Measurements from ENCODE around the gene ZSWIM9. TPM values are rescaled to one million over a fixed set of nuclear protein-coding genes. Genes with fewer than 3 reads are reported as not detected.
"Not testable (repeated sequence)": the region's sequence is repeated elsewhere in the genome, so short reads cannot be mapped to it uniquely, and the experiment has no call there.

The ZSWIM9 gene
- total and polyA plus RNA-seq, 4 donors = 1.8 to 13.2 (median 6.2) TPM

DNA sequence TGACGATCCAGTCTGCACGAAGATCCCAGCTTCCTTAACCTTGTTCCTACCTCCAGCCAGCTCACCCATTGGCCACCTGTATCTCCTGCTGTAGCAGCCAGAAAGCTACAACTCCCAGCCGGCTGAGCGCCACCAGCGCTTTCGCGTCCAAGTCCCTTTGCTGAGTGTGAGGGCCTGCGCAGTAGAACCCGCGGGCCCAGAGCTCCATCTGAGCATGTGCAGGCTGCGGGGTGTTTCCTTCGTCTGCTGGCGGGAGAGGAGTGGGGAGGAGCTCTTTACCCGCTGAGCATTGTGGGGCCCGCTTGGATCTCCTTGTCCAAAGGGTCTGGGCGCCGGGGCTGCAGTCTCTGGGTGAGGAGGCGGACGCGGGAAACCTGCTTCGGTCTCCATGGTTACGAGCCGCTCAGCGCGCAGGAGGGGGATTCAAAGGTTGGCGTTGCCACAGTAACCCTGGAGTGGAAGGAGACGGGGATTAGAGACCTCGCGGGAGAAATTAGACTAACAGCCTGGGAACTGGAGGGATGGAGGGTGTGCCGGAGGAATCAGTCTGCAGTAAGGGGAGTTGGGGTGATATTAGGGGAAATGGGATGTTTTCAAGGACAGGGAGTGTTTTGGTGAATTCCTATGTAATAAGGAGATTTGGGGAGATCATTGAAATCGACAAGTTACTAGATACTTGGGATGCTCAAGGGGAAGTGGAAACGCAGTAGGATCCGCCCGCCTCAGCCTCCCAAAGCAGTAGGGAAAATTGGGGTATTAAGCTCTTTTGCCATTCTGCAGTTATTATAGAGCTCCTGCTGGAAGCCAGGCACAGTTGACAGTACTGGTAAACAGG lies 33.5 kb downstream of the ZSWIM9 start:
- Histone ChIP-seq H3K27me3 (ENCODE audit: control insufficient read depth, insufficient read depth, low read length) (no peaks in the 10 kb centered on the region), H3K4me1 (ENCODE audit: control insufficient read depth, insufficient read depth, low read length) (peaks cover 7% of the 10 kb centered on the region), H3K36me3 (ENCODE audit: control insufficient read depth, insufficient read depth, low read length) (no peaks in the 10 kb centered on the region), H3K9me3 (ENCODE audit: control insufficient read depth, insufficient read depth, low read length) (no peaks in the 10 kb centered on the region), H3K27ac (ENCODE audit: low read depth, low read length) (peak overlapping the region; percentile 83), H3K4me3 (ENCODE audit: low read depth, low read length) (peak overlapping the region; percentile 72)
- DNase-seq (ENCODE audit: low read depth in 4 of 6, low spot score in 6 of 6) = peak; percentile 90 to 100 (median 96)
- WGBS (ENCODE audit: insufficient coverage) = under 1% methylated on average over 33 of the region's 34 CpGs

DNA sequence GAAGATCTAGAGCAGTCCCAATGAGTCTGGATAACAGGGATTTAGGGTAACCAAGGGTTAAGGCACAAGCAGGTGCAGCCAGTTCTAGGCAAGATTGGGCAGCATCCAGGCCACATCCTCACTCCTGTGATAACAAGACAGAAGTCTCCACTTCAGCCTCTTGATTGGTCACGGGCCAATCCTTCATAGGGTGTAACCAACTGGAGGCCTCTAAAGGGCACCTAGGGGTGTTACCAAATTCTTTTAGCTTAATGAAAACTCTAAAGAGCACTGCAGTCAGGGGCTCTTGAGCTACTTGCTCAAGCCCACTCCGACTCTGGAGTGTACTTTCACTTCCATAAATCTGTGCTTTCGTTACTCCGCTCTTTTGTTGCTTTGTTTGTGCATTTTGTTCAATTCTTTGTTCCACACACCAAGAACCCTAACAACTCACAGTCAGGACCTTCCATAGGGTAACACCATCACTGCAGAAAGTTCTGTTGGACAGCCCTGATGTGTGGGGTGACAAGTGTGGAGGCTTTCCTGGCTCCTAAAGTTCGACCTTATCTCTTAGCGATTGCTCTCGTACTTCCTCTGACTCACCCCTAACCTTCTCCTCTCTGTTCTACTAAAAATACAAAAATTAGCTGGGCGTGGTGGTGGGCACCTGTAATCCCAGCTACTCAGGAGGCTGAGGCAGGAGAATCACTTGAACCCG lies 36.1 kb downstream of the ZSWIM9 start:
- Histone ChIP-seq H3K4me1 (ENCODE audit: control insufficient read depth, insufficient read depth, low read length) (peaks cover 7% of the 10 kb centered on the region), H3K27ac (ENCODE audit: low read depth, low read length) (no peak overlapping the region), H3K27me3 (ENCODE audit: control insufficient read depth, insufficient read depth, low read length) (no peaks in the 10 kb centered on the region), H3K36me3 (ENCODE audit: control insufficient read depth, insufficient read depth, low read length) (no peaks in the 10 kb centered on the region), H3K9me3 (ENCODE audit: control insufficient read depth, insufficient read depth, low read length) (no peaks in the 10 kb centered on the region), H3K4me3 (ENCODE audit: low read depth, low read length) (no peak overlapping the region)
- 64% methylated on average over 2 of the region's 9 CpGs for WGBS (ENCODE audit: insufficient coverage)
- DNase-seq (ENCODE audit: low read depth in 4 of 6, low spot score in 6 of 6) = no peak

DNA sequence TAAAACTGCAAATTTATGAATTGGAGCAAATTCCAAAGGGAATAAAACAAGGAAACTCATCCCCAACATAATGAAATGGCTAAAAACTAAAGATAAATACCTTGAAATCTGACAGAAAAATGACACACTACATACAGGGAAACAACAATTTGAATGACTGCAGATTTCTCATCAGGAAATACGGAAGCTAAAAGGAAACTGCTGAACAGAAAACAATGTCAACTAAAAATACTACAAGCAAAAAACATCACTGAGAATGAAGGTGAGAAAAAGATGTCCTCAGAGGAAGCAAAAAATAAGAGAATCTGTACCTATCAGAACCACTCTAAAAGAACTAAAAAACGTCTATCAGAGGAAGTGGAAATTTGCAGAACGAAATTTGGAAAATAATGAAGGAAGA lies 39.5 kb downstream of the ZSWIM9 start:
- Histone ChIP-seq H3K9me3 (ENCODE audit: control insufficient read depth, insufficient read depth, low read length) (no peaks in the 10 kb centered on the region), H3K27me3 (ENCODE audit: control insufficient read depth, insufficient read depth, low read length) (no peaks in the 10 kb centered on the region), H3K27ac (ENCODE audit: low read depth, low read length) (no peak overlapping the region), H3K36me3 (ENCODE audit: control insufficient read depth, insufficient read depth, low read length) (peaks cover 4% of the 10 kb centered on the region), H3K4me3 (ENCODE audit: low read depth, low read length) (no peak overlapping the region), H3K4me1 (ENCODE audit: control insufficient read depth, insufficient read depth, low read length) (peaks cover 5% of the 10 kb centered on the region)
- no CpG with 5 or more reads among the region's 3 CpGs for WGBS (ENCODE audit: insufficient coverage)
- DNase-seq (ENCODE audit: low read depth in 4 of 6, low spot score in 6 of 6) = no peak

DNA sequence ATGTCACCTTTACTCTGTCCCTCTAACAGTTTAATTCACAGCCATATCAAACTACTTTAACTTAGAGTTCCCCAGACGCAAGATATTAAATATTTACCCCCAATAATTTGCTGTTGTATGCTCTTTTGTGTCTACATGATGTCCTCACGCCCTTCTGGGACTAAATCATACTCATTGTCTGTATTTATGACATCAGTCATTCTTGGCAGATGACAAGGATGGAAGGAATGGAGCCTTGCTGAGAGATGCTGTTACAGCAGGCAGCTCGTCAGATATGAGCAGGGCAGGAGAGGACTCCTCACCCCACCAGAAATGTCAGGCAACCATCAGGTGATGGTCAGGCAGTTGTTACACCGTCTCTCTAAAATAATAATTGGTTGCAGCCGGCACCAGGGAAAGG lies 43.5 kb downstream of the ZSWIM9 start:
- no peak for DNase-seq (ENCODE audit: low read depth in 4 of 6, low spot score in 6 of 6)
- H3K27ac ChIP-seq (ENCODE audit: low read depth, low read length) = no peak overlapping the region
- 100% methylated on average over 2 of the region's 5 CpGs for WGBS (ENCODE audit: insufficient coverage)
- no peaks in the 10 kb centered on the region for H3K4me1 ChIP-seq (ENCODE audit: control insufficient read depth, insufficient read depth, low read length)
- H3K27me3 ChIP-seq (ENCODE audit: control insufficient read depth, insufficient read depth, low read length) = no peaks in the 10 kb centered on the region
- peaks cover 10% of the 10 kb centered on the region for H3K36me3 ChIP-seq (ENCODE audit: control insufficient read depth, insufficient read depth, low read length)
- H3K9me3 ChIP-seq (ENCODE audit: control insufficient read depth, insufficient read depth, low read length) = no peaks in the 10 kb centered on the region
- no peak overlapping the region for H3K4me3 ChIP-seq (ENCODE audit: low read depth, low read length)

- Histone ChIP-seq H3K27ac (ENCODE audit: low read depth, low read length) (no peak overlapping the region), H3K4me1 (ENCODE audit: control insufficient read depth, insufficient read depth, low read length) (no peaks in the 10 kb centered on the region), H3K4me3 (ENCODE audit: low read depth, low read length) (no peak overlapping the region), H3K27me3 (ENCODE audit: control insufficient read depth, insufficient read depth, low read length) (no peaks in the 10 kb centered on the region), H3K9me3 (ENCODE audit: control insufficient read depth, insufficient read depth, low read length) (no peaks in the 10 kb centered on the region), H3K36me3 (ENCODE audit: control insufficient read depth, insufficient read depth, low read length) (peaks cover 10% of the 10 kb centered on the region)
- no peak for DNase-seq (ENCODE audit: low read depth in 4 of 6, low spot score in 6 of 6)
- 84% methylated on average over 13 of the region's 14 CpGs for WGBS (ENCODE audit: insufficient coverage)
These were observed 46.5 kb downstream of the ZSWIM9 start for GRCh38 chr19:48216933-48217332.

- H3K4me1 ChIP-seq (ENCODE audit: control insufficient read depth, insufficient read depth, low read length) = no peaks in the 10 kb centered on the region
- no peaks in the 10 kb centered on the region for H3K9me3 ChIP-seq (ENCODE audit: control insufficient read depth, insufficient read depth, low read length)
- no peak overlapping the region for H3K27ac ChIP-seq (ENCODE audit: low read depth, low read length)
- no peaks in the 10 kb centered on the region for H3K27me3 ChIP-seq (ENCODE audit: control insufficient read depth, insufficient read depth, low read length)
- no peak overlapping the region for H3K4me3 ChIP-seq (ENCODE audit: low read depth, low read length)
- no peak for DNase-seq (ENCODE audit: low read depth in 4 of 6, low spot score in 6 of 6)
- WGBS (ENCODE audit: insufficient coverage) = 79% methylated on average over 4 of the region's 6 CpGs
- peaks cover 10% of the 10 kb centered on the region for H3K36me3 ChIP-seq (ENCODE audit: control insufficient read depth, insufficient read depth, low read length)
These were observed 48.5 kb downstream of the ZSWIM9 start for GRCh38 chr19:48218997-48219396.

- H3K36me3 ChIP-seq (ENCODE audit: control insufficient read depth, insufficient read depth, low read length) = peaks cover 11% of the 10 kb centered on the region
- H3K4me1 ChIP-seq (ENCODE audit: control insufficient read depth, insufficient read depth, low read length); H3K4me3 ChIP-seq (ENCODE audit: low read depth, low read length); H3K27ac ChIP-seq (ENCODE audit: low read depth, low read length); H3K9me3 ChIP-seq (ENCODE audit: control insufficient read depth, insufficient read depth, low read length); H3K27me3 ChIP-seq (ENCODE audit: control insufficient read depth, insufficient read depth, low read length); DNase-seq (ENCODE audit: low read depth in 4 of 6, low spot score in 6 of 6): not testable (repeated sequence)
- no CpG with 5 or more reads among the region's 3 CpGs for WGBS (ENCODE audit: insufficient coverage)
These were observed 50.3 kb downstream of the ZSWIM9 start for GRCh38 chr19:48220784-48221183.

GRCh38 chr19:48221628-48222027 lies 51.1 kb downstream of the ZSWIM9 start:
- H3K27ac ChIP-seq (ENCODE audit: low read depth, low read length) = no peak overlapping the region
- H3K27me3 ChIP-seq (ENCODE audit: control insufficient read depth, insufficient read depth, low read length) = no peaks in the 10 kb centered on the region
- H3K36me3 ChIP-seq (ENCODE audit: control insufficient read depth, insufficient read depth, low read length) = peaks cover 11% of the 10 kb centered on the region
- no peak overlapping the region for H3K4me3 ChIP-seq (ENCODE audit: low read depth, low read length)
- H3K4me1 ChIP-seq (ENCODE audit: control insufficient read depth, insufficient read depth, low read length) = no peaks in the 10 kb centered on the region
- no peak for DNase-seq (ENCODE audit: low read depth in 4 of 6, low spot score in 6 of 6)
- WGBS (ENCODE audit: insufficient coverage) = no CpG with 5 or more reads among the region's 5 CpGs
- no peaks in the 10 kb centered on the region for H3K9me3 ChIP-seq (ENCODE audit: control insufficient read depth, insufficient read depth, low read length)

- Histone ChIP-seq H3K27ac (ENCODE audit: low read depth, low read length) (no peak overlapping the region), H3K9me3 (ENCODE audit: control insufficient read depth, insufficient read depth, low read length) (no peaks in the 10 kb centered on the region), H3K36me3 (ENCODE audit: control insufficient read depth, insufficient read depth, low read length) (peaks cover 34% of the 10 kb centered on the region), H3K27me3 (ENCODE audit: control insufficient read depth, insufficient read depth, low read length) (no peaks in the 10 kb centered on the region), H3K4me3 (ENCODE audit: low read depth, low read length) (no peak overlapping the region), H3K4me1 (ENCODE audit: control insufficient read depth, insufficient read depth, low read length) (no peaks in the 10 kb centered on the region)
- DNase-seq (ENCODE audit: low read depth in 4 of 6, low spot score in 6 of 6) = no peak
- WGBS (ENCODE audit: insufficient coverage) = 90% methylated on average over 8 of the region's 19 CpGs
These were observed 60.2 kb downstream of the ZSWIM9 start for GRCh38 chr19:48230555-48231129.
